Measurements from ENCODE around the gene ENTPD1.

GRCh38 chr10:95745501-95745900 is 10.5 kb upstream of the ENTPD1 start:
- TF ChIP-seq CTCF (IDR thresholded peaks at IDR 0.05) = no peak
- no peak for TF ChIP-seq EP300 (IDR thresholded peaks at IDR 0.05)
- TF ChIP-seq POLR2A (IDR thresholded peaks at IDR 0.05; ENCODE audit: low read depth) = no peak
- no peak for TF ChIP-seq POLR2AphosphoS5 (IDR thresholded peaks at IDR 0.05)

Measured in esophagus muscularis mucosa (tissue), 4 donors.